PFSK-1 (cell line): Measurements from ENCODE around the gene FGD2.

Experiments
- FOXP2 ChIP-seq: optimal IDR thresholded peaks from 2 replicates; pipeline ENCODE3; 2011; ENCODE audit warnings: borderline replicate concordance, control low read depth, inconsistent platforms; ENCODE audit not compliant: insufficient read depth; ENCODE audit errors: extremely low read length, extremely low read depth
- POLR2AphosphoS5 ChIP-seq: IDR thresholded peaks from 2 replicates; pipeline ENCODE4 v1.6.1; 2012; ENCODE audit warnings: low read depth, mild to moderate bottlenecking, control low read depth, low read length, moderate library complexity
- REST ChIP-seq, 2 experiments: IDR thresholded peaks; 2 replicates each; pipeline versions ENCODE4 v1.6.1 to v1.8.0; 2011 to 2012; ENCODE audit warnings: low read depth in 2 of 2, low read length in 2 of 2, control low read depth in 1 of 2, inconsistent platforms in 1 of 2, mild to moderate bottlenecking in 1 of 2, moderate library complexity in 1 of 2; ENCODE audit not compliant: insufficient read depth in 1 of 2
- SIN3A ChIP-seq: IDR thresholded peaks from 2 replicates; pipeline ENCODE4 v1.6.1; 2012; ENCODE audit warnings: mild to moderate bottlenecking, low read length, moderate library complexity, borderline replicate concordance; ENCODE audit not compliant: insufficient read depth
- TAF1 ChIP-seq: IDR thresholded peaks from 2 replicates; pipeline ENCODE4 v1.6.1; 2012; ENCODE audit warnings: low read length, control low read depth, borderline replicate concordance; ENCODE audit not compliant: insufficient read depth

The FGD2 gene

GRCh38 chr6:37056439-37057127 lies 51.1 kb downstream of the FGD2 start:
- TF ChIP-seq REST (IDR thresholded peaks at IDR 0.05; ENCODE audit: insufficient read depth in 1 of 2, low read depth in 2 of 2, low read length in 2 of 2) = no peak
- TF ChIP-seq POLR2AphosphoS5 = no peak
- no peak for TF ChIP-seq TAF1
- no peak for TF ChIP-seq FOXP2
- TF ChIP-seq SIN3A = no peak

- no peak for TF ChIP-seq SIN3A
- TF ChIP-seq FOXP2 = no peak
- no peak for TF ChIP-seq POLR2AphosphoS5
Observed at GRCh38 chr6:37057128-37057471, 51.6 kb downstream of the FGD2 start.

- TF ChIP-seq FOXP2 (no peak), SIN3A (no peak), TAF1 (no peak), REST (IDR thresholded peaks at IDR 0.05; ENCODE audit: insufficient read depth in 1 of 2, low read depth in 2 of 2, low read length in 2 of 2) (no peak), POLR2AphosphoS5 (no peak)
Observed at GRCh38 chr6:37057678-37058077, 52.2 kb downstream of the FGD2 start.

- TF ChIP-seq TAF1 (no peak), SIN3A (no peak), POLR2AphosphoS5 (no peak), FOXP2 (no peak), REST (IDR thresholded peaks at IDR 0.05; ENCODE audit: insufficient read depth in 1 of 2, low read depth in 2 of 2, low read length in 2 of 2) (no peak)
Observed at GRCh38 chr6:37058084-37058586, 52.7 kb downstream of the FGD2 start.

- TF ChIP-seq SIN3A (no peak), POLR2AphosphoS5 (no peak)
Observed at GRCh38 chr6:37059344-37060194, 54.1 kb downstream of the FGD2 start.

GRCh38 chr6:37060195-37060559 lies 54.7 kb downstream of the FGD2 start:
- TF ChIP-seq POLR2AphosphoS5 = no peak
